ENCODE measurements around the gene ZNF444.
"Not testable (repeated sequence)": the region's sequence is repeated elsewhere in the genome, so short reads cannot be mapped to it uniquely, and the experiment has no call there.

Gene ZNF444

DNA sequence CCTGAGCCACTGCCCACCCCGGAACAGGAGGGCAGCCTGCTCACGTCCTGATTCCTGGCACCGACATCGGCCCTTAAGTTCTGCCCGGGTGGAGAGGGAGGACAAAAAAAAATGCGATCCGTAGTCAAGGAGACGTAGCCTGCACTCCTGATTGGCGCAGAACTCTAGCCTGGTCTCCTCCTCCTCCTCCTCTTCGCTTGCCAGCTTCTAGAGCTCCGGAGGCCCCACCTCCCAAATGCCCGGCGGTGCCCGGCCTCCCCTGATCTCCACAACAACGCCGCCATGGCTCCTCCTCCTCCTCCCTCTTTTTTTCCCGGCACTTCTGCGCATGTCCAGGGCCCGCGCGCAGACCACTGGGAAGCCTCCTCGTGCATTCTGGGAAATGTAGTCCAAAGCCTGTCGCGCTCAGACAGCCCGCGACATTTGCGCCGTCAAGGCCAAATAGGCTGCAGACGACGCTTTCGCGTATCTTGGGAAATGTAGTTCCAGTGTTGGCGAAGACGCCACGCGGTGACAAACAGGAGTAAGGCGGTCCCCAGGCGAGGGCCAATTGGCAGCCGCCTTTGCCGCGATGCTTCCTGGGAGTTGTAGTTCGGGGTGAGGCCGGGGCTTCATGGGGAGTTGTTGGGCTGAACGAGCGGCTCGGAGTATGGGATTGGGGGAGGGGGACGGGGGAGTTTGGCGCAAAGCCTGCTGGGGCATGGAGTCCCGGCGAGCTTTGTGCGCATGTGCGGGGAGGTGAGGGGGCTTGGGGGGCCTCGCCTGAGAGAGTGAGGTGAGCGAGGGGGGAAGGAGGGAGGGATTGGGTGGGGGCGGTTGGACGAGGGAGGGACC is at the start of gene ZNF444:
ZNF444 (plus strand) TSS at position 705 of the 834 bp plus-strand sequence. CDS start 5,625 bp downstream, outside the sequence.
- H3K27me3 Mint-ChIP-seq, result no peaks in the 10 kb centered on the region
- CTCF ChIA-PET, result interaction anchor here (1.1 to 1.5 kb wide), 2 partner anchors 60 to 113 kb away, joined by 3 to 4 read pairs; no protein-coding TSS in a partner anchor
- peak within 1 kb of the TSS; percentile 92 for H3K27ac Mint-ChIP-seq

DNA sequence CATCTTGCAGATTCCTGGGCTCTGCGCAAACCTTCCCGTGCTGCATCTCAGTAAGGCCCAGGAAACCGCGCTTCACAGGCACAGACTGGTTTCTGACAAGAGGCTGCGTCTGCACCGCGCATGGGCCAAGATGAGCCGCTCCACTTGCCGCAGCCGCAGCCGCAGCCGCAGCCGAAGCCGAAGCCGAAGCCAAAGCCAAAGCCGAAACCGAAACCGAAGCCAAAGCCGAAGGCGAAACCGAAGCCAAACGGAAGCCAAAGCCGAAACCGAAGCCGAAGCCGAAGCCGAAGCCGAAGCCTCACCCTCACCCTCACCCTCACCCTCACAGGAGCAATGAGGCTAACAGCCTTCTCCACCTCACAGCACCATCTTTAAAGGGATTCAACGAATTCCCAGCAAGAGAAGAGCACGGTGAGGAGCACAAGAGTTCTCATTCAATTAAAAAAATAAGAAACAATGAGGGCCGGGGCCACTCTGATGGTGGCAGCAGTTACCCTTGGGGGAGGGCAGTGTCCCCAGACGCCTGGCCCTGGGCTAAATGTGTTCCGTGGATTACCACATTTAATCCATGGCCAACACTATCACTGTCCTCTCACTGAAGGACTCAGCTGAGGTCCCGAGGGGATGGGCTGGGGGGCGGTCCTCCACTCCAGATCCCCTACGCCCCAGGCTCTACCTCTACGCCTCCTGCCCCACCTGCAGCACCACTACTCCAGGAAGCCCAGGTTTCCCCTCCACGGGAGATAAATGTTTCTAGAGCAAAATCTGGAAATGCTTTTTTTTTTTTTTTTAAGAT is 49.1 kb upstream of the ZNF444 start:
- H3K27ac Mint-ChIP-seq, result no peak overlapping the region
- H3K36me3 Mint-ChIP-seq, result peaks cover 42% of the 10 kb centered on the region
- H3K9me3 Mint-ChIP-seq, result peaks cover 12% of the 10 kb centered on the region
- H3K4me1 Mint-ChIP-seq, result no peaks in the 10 kb centered on the region
- DNase-seq, result no peak
- no peak overlapping the region for H3K4me3 Mint-ChIP-seq
- CTCF ChIA-PET, result no interaction called here
- no peaks in the 10 kb centered on the region for H3K27me3 Mint-ChIP-seq

More for the DNA sequence above, at the start of gene ZNF444:
- Mint-ChIP-seq H3K9me3 (no peaks in the 10 kb centered on the region), H3K4me1 (peaks cover 40% of the 10 kb centered on the region), H3K4me3 (peak within 1 kb of the TSS; percentile 89), H3K36me3 (peaks cover 5% of the 10 kb centered on the region)
- peak; percentile 100 for DNase-seq

DNA sequence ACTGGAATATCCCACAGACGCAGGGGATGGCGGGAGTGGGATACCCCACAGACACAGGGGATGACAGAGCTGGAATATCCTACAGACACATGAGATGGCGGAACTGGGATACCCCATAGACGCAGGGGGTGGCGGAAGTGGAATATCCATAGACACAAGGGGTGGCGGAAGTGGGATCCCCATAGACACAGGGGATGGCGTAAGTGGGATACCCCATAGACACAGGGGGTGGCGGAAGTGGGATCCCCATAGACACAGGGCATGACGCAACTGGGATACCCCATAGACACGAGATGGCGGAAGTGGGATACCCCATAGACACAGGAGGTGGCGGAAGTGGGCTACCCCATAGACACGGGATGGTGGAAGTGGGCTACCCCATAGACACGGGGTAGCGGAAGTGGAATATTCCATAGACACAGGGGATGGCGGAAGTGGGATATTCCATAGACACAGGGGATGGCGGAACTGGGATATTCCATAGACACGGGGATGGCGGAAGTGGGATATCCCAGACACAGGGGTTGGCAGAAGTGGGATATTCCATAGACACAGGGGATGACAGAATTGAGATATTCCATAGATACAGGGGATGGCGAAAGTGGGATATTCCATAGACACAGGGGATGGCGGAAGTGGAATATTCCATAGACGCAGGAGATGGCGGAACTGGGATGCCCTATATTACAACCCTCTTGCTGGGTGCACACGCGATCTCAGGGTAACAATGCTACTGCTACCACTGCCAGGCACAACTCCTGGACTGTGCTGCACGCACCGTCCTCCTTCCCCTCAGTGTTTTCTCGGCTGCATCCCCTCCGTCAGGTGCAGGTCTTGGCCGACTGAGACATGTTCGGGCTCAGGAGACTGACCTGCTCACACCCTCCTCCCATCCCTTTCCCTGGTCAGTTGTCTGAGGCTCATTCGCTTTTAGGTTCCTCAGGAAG is 48.1 kb upstream of the ZNF444 start:
- DNase-seq, result no peak
- Mint-ChIP-seq H3K4me3 (no peak overlapping the region), H3K4me1 (no peaks in the 10 kb centered on the region), H3K36me3 (peaks cover 45% of the 10 kb centered on the region), H3K9me3 (peaks cover 12% of the 10 kb centered on the region), H3K27me3 (no peaks in the 10 kb centered on the region), H3K27ac (no peak overlapping the region)
- CTCF ChIA-PET, result interaction anchor here (0.5 kb wide), 1 partner anchor 161 kb away, joined by 4 read pairs; no protein-coding TSS in a partner anchor

DNA sequence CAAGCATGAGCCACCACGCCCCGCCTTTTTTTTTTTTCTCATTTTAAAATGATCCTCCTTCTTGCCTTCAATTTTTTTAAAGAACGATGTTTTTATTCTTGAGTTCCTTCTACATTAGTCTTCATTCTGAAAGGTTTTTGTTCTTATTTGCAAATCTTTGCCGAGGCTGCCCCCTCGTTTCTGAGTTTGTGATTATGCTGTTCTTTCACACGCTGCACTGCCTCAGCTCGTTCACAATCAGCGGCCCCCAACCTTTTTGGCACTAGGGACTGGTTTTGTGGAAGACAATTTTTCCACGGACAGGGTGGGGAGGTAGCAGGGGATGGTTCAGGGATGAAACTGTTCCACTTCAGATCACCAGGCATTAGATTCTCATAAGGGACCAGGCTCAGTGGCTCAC is 46.6 kb upstream of the ZNF444 start:
- Mint-ChIP-seq H3K9me3 (peaks cover 12% of the 10 kb centered on the region), H3K27ac (no peak overlapping the region), H3K4me3 (no peak overlapping the region), H3K4me1 (no peaks in the 10 kb centered on the region), H3K27me3 (no peaks in the 10 kb centered on the region), H3K36me3 (peaks cover 42% of the 10 kb centered on the region)
- no peak for DNase-seq
- CTCF ChIA-PET, result interaction anchor here (1.4 kb wide), 1 partner anchor 14 kb away, joined by 4 read pairs; no protein-coding TSS in a partner anchor

DNA sequence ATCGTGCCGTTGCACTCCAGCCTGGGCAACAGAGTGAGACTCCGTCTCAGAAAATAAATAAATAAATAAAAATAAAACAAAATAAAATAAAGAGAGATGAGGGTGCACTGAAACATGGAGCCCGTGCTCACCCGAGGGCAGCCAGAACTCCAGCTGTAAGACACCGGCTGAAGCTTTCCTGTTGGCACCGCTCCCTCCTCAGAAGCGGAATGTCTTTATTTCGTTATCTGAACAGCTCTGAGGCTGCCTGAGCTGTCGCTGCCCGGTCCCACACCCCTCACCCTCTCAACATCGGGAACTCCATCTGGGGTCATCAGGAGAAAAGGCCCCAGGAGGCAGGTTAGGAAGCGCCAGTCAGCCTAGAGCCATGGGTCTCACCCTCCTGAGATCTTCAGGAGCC is 44.4 kb upstream of the ZNF444 start:
- CTCF ChIA-PET, result interaction anchor here (0.6 kb wide), 1 partner anchor 16 kb away, joined by 3 read pairs; no protein-coding TSS in a partner anchor
- peaks cover 40% of the 10 kb centered on the region for H3K36me3 Mint-ChIP-seq
- DNase-seq, result no peak
- H3K9me3 Mint-ChIP-seq, result peaks cover 12% of the 10 kb centered on the region
- H3K27ac Mint-ChIP-seq, result no peak overlapping the region
- no peaks in the 10 kb centered on the region for H3K27me3 Mint-ChIP-seq
- no peaks in the 10 kb centered on the region for H3K4me1 Mint-ChIP-seq
- H3K4me3 Mint-ChIP-seq, result no peak overlapping the region

DNA sequence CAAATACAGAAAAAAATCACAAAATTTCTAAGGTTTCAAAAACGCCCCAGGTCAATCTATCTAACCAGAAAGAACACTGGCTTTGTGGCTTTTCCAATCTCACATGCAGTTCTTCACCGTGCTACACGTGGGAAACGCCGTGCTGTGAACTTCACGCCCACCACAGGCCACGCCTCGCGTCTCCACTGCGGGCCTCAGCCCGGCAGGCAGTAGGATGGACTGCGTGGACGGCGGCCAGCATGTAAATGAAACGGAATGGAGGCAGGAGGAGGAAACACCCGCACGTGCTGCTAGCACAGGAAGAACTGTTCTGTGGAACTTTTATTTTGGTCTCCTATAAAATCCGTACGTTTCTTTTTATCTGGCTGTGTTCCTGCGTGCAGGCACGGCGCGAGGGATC is 43.8 kb upstream of the ZNF444 start:
- no peak for DNase-seq
- Mint-ChIP-seq H3K27ac (no peak overlapping the region), H3K4me1 (no peaks in the 10 kb centered on the region), H3K27me3 (no peaks in the 10 kb centered on the region), H3K9me3 (peaks cover 12% of the 10 kb centered on the region), H3K36me3 (peaks cover 40% of the 10 kb centered on the region), H3K4me3 (no peak overlapping the region)
- CTCF ChIA-PET, result interaction anchor here (0.6 kb wide), 1 partner anchor 16 kb away, joined by 3 read pairs; no protein-coding TSS in a partner anchor

DNA sequence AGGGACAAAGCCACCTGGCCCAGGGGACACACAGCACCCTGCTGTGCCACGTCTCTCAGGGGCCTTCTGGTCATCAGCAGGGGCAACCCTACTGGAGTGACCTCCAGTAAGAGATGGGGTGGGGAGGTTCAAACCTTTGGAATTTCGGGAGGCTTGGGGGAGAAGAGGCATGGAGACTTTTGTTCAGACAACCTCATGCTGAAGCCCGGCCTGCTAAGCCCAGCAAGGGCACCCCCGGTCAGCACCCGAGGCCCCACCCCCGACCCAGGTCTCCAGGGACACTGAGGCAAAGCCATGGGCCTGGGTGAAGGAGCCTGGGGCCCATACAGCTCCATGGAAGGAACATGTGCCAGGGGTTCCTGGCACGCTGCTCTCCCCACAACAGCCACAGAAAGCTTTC is 43.3 kb upstream of the ZNF444 start:
- no peak for DNase-seq
- Mint-ChIP-seq H3K4me3 (no peak overlapping the region), H3K4me1 (no peaks in the 10 kb centered on the region), H3K27ac (no peak overlapping the region), H3K9me3 (peaks cover 9% of the 10 kb centered on the region), H3K27me3 (no peaks in the 10 kb centered on the region), H3K36me3 (peaks cover 37% of the 10 kb centered on the region)
- CTCF ChIA-PET, result no interaction called here

DNA sequence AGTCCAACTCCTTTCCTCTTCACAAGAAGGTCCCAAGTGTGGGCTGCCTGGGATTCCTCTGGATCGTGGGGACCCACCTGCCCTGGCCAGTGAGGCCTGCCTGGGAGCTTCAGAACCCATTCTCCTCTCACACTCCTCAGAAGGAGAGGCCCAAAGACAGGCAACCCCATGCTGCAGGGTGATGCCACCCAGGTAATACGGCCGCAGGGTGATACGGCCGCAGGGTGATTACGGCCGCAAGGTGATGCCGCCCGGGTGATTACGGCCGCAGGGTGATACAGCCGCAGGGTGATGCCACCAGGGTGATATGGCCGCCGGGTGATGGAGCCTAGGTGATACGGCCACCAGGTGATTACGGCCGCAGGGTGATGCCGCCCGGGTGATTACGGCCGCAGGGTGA is 42.9 kb upstream of the ZNF444 start:
- H3K4me3 Mint-ChIP-seq, DNase-seq, H3K4me1 Mint-ChIP-seq, H3K27me3 Mint-ChIP-seq, CTCF ChIA-PET, H3K9me3 Mint-ChIP-seq, H3K27ac Mint-ChIP-seq: not testable (repeated sequence)
- H3K36me3 Mint-ChIP-seq, result peaks cover 32% of the 10 kb centered on the region

DNA sequence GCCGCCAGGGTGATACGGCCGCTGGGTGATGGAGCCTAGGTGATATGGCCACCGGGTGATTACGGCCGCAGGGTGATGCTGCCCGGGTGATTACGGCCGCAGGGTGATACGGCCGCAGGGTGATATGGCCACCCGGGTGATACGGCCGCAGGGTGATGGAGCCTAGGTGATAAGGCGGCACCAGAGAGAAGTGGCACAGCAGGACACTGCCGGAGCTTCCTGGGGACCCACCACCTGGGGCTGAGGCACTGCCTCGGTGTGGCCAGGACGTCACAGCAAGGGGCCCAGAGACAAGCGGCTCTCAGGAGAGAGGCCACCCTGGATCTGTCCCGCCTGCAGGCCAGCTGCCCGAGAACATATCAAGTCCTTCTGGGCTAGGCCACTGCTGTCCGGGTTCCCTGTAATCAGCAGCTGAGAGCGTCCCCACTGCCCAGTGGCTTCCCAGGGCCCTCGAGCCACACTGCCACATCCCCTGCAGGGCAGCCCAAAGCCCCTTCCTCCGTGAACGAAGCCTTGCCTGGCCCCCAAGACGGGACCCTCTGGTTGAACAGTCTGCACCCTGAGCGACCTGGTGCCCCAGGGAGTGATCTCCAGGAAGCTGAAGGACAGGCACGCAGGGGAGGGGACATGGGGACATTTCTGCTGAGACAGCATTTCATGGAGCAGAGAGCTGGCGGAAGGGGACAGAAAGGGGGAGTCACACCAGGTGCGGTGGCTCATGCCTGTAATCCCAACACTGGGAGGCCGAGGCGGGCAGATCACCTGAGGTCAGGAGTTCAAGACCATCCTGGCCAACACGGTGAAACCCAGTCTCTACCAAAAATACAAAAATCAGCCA is 42.1 kb upstream of the ZNF444 start:
- no peak for DNase-seq
- no peaks in the 10 kb centered on the region for H3K27me3 Mint-ChIP-seq
- no peak overlapping the region for H3K4me3 Mint-ChIP-seq
- H3K9me3 Mint-ChIP-seq, result no peaks in the 10 kb centered on the region
- no peaks in the 10 kb centered on the region for H3K4me1 Mint-ChIP-seq
- no peak overlapping the region for H3K27ac Mint-ChIP-seq
- H3K36me3 Mint-ChIP-seq, result peaks cover 25% of the 10 kb centered on the region
- CTCF ChIA-PET, result no interaction called here

DNA sequence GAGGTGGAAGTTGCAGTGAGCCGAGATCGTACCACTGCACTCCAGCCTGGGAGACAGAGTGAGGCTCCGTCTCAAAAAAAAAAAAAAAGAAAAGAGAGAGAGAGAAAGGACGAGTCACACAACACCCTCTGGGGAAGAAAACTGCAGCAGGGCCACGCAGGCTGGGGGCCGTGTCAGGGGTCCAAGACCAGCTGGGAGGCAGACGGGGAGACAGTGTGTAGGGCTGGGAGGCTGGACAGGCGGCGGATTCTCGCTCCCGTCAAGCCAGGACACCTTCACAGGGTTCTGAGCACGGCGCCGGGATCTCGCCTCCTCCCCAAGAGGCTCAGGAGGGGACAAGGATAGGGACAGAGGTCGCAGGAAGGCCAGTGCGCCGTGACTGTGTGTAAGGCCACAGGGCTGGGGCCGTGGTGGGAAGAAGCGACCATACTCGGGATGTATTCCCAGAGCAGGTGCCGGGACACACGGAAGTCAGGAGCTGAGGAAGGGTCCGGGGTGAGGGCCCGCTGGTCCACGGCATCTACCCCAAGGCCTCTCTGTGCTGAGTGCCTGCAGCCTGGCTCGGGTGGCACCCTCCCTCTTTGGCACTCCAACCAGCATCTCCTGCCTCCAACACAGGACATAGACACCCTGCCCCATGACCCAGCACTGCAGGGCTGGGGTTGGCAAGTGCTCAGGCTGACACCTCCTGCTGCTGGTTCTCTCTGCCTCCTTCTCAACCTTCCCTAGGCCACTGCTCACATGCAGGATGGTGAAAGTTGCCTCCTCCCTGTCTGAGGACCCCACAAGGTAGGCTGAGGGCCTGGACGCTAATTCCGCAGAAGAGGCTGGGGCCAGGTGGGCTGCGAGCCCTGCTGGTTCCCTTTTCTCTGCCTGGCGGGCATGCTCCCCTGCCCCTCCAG is 41.2 kb upstream of the ZNF444 start:
- Mint-ChIP-seq H3K27me3 (no peaks in the 10 kb centered on the region), H3K27ac (no peak overlapping the region)

DNA sequence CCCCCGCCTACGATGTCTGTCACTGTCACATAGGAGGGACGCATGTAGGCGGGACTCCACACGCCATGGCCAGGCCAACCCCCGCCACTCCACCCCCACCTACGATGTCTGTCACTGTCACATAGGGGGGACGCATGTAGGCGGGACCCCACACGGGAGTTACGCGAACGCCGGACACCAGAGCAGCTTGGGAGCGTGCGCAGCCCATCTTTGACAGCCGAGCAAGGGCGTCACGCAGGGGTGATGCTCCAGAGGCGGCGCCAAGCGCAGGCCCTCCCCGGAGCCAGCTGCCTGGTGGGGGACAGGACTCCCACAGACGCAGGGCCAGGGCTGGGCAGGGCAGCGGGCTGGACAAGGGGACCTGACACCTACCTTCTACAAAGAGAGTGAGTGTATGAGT is 40.0 kb upstream of the ZNF444 start:
- H3K9me3 Mint-ChIP-seq, result no peaks in the 10 kb centered on the region
- H3K4me1 Mint-ChIP-seq, result peaks cover 13% of the 10 kb centered on the region

More for the DNA sequence above, 41.2 kb upstream of the ZNF444 start:
- CTCF ChIA-PET, result no interaction called here
- Mint-ChIP-seq H3K9me3 (no peaks in the 10 kb centered on the region), H3K4me3 (no peak overlapping the region), H3K36me3 (peaks cover 20% of the 10 kb centered on the region), H3K4me1 (peaks cover 3% of the 10 kb centered on the region)
- no peak for DNase-seq

DNA sequence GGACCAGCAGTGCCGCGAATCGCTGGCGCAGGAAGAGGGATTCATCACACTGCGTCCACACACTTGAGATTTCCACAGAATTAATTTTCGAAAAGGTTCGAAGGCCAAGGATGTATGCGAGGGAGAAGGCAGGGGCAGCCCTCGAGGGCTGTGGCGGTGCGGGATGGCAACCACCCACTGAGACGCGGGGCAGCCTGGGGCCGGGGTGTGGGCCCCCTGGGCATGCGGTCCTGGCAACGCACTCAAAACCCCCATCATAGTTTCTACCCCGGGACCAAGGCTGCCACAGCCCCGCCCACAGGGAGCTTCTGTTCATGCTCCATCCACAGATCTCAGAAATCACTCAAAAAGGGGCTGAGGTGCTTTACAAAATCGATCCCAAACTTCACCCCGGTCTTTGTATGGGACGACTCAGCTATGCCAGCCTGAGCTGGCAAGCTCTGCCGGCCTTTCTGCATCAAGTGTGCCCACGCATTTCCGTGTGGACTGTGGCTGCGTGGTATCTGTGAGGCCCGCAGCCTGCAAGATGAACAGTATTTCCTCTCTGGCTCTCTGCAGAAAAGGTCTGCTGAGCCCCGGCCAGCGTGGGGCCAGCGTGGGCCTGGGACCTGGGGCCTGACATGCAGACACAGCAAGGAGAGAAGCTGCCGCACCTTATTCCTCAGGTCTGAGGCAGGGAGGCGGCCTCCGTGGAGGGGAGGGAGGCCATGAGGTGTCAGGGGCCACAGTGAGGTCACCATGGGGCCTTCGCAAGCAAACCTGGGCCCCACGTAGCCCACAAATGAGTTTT is 39.1 kb upstream of the ZNF444 start:
- Mint-ChIP-seq H3K4me3 (no peak overlapping the region), H3K9me3 (no peaks in the 10 kb centered on the region), H3K4me1 (peaks cover 21% of the 10 kb centered on the region), H3K27me3 (no peaks in the 10 kb centered on the region), H3K27ac (no peak overlapping the region), H3K36me3 (peaks cover 18% of the 10 kb centered on the region)
- DNase-seq, result no peak
- CTCF ChIA-PET, result no interaction called here

More for the DNA sequence above, 40.0 kb upstream of the ZNF444 start:
- no peaks in the 10 kb centered on the region for H3K27me3 Mint-ChIP-seq
- no peak overlapping the region for H3K27ac Mint-ChIP-seq
- no peak for DNase-seq
- H3K4me3 Mint-ChIP-seq, result no peak overlapping the region
- CTCF ChIA-PET, result no interaction called here
- H3K36me3 Mint-ChIP-seq, result peaks cover 13% of the 10 kb centered on the region

All from activated naive CD4-positive, alpha-beta T cell treated with anti-CD3 and anti-CD28 coated beads, Interleukin-2, amount 10 ng/mL, durations not matched to agents 7 days and 5 days (primary cell).